Lower lobe of right lung (tissue), 2 donors: ENCODE results near the gene HOMER2. TPM values are rescaled to one million over a fixed set of nuclear protein-coding genes. Genes with fewer than 3 reads are reported as not detected.
A peak's percentile ranks its signal among the peaks of the same experiment; 100 is the strongest.
"Not testable (repeated sequence)": the region's sequence is repeated elsewhere in the genome, so short reads cannot be mapped to it uniquely, and the experiment has no call there.

Source experiments
- ATAC-seq, 2 donors: fragments of 200-7000 bp; cut with Tn5 transposase; one replicate each; pipeline ENCODE4 v1.9.1; 2020 to 2022; ENCODE audit warnings: mild to moderate bottlenecking in 2 of 2, moderate library complexity in 2 of 2
- DNase-seq: peaks from one replicate; pipeline ENCODE4 v3.0.0-alpha.2; 2020
- H3K27ac ChIP-seq: fragments of 200-600 bp; one replicate; pipeline ENCODE4 v1.8.0; 2022
- H3K27me3 ChIP-seq: fragments of 200-600 bp; one replicate; pipeline ENCODE4 v1.8.0; 2022; ENCODE audit warnings: low read depth
- H3K36me3 ChIP-seq: fragments of 200-600 bp; one replicate; pipeline ENCODE4 v1.8.0; 2022; ENCODE audit warnings: mild to moderate bottlenecking
- H3K4me1 ChIP-seq: fragments of 200-600 bp; one replicate; pipeline ENCODE4 v1.8.0; 2022
- H3K4me3 ChIP-seq: fragments of 200-600 bp; one replicate; pipeline ENCODE4 v1.8.0; 2022; ENCODE audit warnings: mild to moderate bottlenecking
- H3K9me3 ChIP-seq: fragments of 200-600 bp; one replicate; pipeline ENCODE4 v1.8.0; 2022
- CTCF ChIP-seq: fragments of 200-600 bp; IDR thresholded peaks from one replicate; pipeline ENCODE4 v1.8.0; 2022; ENCODE audit warnings: antibody characterized with exemption, mild to moderate bottlenecking
- intact Hi-C: fragments of 100-400 bp; cut with DNase I; formaldehyde crosslinking; loops from one replicate; pipeline ENCODE4 v1.11.0; 2022
- total RNA-seq: library from RNA; stranded (reverse); fragmentation: NEBNext Ultra II Directional; extraction: Animal tissue kit (Norgen Biotek cat#: 25700); gene quantifications from one replicate; pipeline ENCODE4 v1.2.1, GENCODE V29; 2021
- donor health status: DM: no; HTN: yes; CAD: no; lungs with severe emphysema.

HOMER2 gene
- total RNA-seq, 1 donor from 2014 or later, result 16.2 TPM

- H3K36me3 ChIP-seq, result peaks cover 99% of the 10 kb centered on the region
- H3K27ac ChIP-seq, result no peak overlapping the region
- intact Hi-C loops, result no loop called here
- peaks cover 14% of the 10 kb centered on the region for H3K4me1 ChIP-seq
- no peak for DNase-seq
- no peak for ATAC-seq
- no peak overlapping the region for H3K4me3 ChIP-seq
- no peak for TF ChIP-seq CTCF
- no peaks in the 10 kb centered on the region for H3K9me3 ChIP-seq
- H3K27me3 ChIP-seq, result no peaks in the 10 kb centered on the region
These were observed 124.4 kb downstream of the HOMER2 start for GRCh38 chr15:82828075-82828474.

- DNase-seq (no peak), ATAC-seq (no peak)
- H3K27me3 ChIP-seq, result no peaks in the 10 kb centered on the region
- H3K36me3 ChIP-seq, result peaks cover 100% of the 10 kb centered on the region
- no peak overlapping the region for H3K4me3 ChIP-seq
- no peaks in the 10 kb centered on the region for H3K4me1 ChIP-seq
- no peak overlapping the region for H3K27ac ChIP-seq
- intact Hi-C loops, result no loop called here
- TF ChIP-seq CTCF, result no peak
- no peaks in the 10 kb centered on the region for H3K9me3 ChIP-seq
These were observed 129.5 kb downstream of the HOMER2 start for GRCh38 chr15:82823049-82823448.

GRCh38 chr15:82821851-82822250 is 130.7 kb downstream of the HOMER2 start:
- H3K36me3 ChIP-seq, result peaks cover 100% of the 10 kb centered on the region
- ATAC-seq, H3K27ac ChIP-seq, DNase-seq, H3K4me1 ChIP-seq, H3K9me3 ChIP-seq, H3K4me3 ChIP-seq, intact Hi-C loops, H3K27me3 ChIP-seq: not testable (repeated sequence)

DNA sequence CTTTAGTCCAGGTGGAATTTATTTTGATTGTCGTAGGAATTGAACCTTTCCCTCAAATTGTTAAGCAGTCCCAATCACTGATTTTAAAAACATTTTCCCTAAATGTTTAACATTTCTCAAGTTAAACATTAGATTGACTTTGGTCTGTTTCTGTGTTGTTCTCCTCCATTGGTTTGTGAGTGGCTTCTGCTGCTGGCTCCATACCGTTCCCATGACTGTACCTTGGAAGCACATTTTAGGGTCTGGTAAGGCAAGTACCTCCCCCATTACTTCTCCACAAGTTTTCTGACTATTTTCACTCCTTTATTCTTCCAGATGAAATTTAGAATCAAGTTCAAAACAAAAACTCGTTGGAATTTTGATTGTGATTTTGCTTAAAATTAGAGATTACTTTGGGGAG is 131.1 kb downstream of the HOMER2 start:
- H3K4me3 ChIP-seq, H3K27ac ChIP-seq, intact Hi-C loops, H3K4me1 ChIP-seq, ATAC-seq, H3K27me3 ChIP-seq, DNase-seq, H3K9me3 ChIP-seq: not testable (repeated sequence)
- H3K36me3 ChIP-seq, result peaks cover 100% of the 10 kb centered on the region

GRCh38 chr15:82820128-82820527 is 132.4 kb downstream of the HOMER2 start:
- Histone ChIP-seq H3K9me3 (no peaks in the 10 kb centered on the region), H3K27ac (no peak overlapping the region), H3K4me3 (no peak overlapping the region), H3K4me1 (no peaks in the 10 kb centered on the region), H3K27me3 (no peaks in the 10 kb centered on the region), H3K36me3 (peaks cover 100% of the 10 kb centered on the region)
- ATAC-seq (no peak), DNase-seq (no peak)
- intact Hi-C loops, result no loop called here
- no peak for TF ChIP-seq CTCF

- no peak for TF ChIP-seq CTCF
- DNase-seq, result no peak
- peaks cover 52% of the 10 kb centered on the region for H3K36me3 ChIP-seq
- H3K27ac ChIP-seq, result no peak overlapping the region
- H3K4me1 ChIP-seq, result peaks cover 32% of the 10 kb centered on the region
- H3K4me3 ChIP-seq, result no peak overlapping the region
- intact Hi-C loops, result no loop called here
- ATAC-seq, result no peak
- no peaks in the 10 kb centered on the region for H3K9me3 ChIP-seq
- H3K27me3 ChIP-seq, result no peaks in the 10 kb centered on the region
These were observed 139.5 kb downstream of the HOMER2 start for GRCh38 chr15:82812994-82813393.

- DNase-seq (no peak), ATAC-seq (no peak)
- peak overlapping the region; percentile 98 for H3K27ac ChIP-seq
- intact Hi-C loops, result no loop called here
- peak overlapping the region; percentile 88 for H3K4me3 ChIP-seq
- H3K27me3 ChIP-seq, result no peaks in the 10 kb centered on the region
- H3K36me3 ChIP-seq, result peaks cover 32% of the 10 kb centered on the region
- TF ChIP-seq CTCF, result no peak
- H3K9me3 ChIP-seq, result no peaks in the 10 kb centered on the region
- H3K4me1 ChIP-seq, result peaks cover 32% of the 10 kb centered on the region
These were observed 141.6 kb downstream of the HOMER2 start for GRCh38 chr15:82810890-82811426.
